SH-SY5Y (cell line): ENCODE measurements around the gene IGFBP2.

Experiments
- GATA2 ChIP-seq: IDR thresholded peaks from 2 replicates; pipeline ENCODE4 v1.6.1; 2011; ENCODE audit warnings: mild to moderate bottlenecking, low read depth, low read length
- GATA3 ChIP-seq: IDR thresholded peaks from 2 replicates; pipeline ENCODE4 v1.6.1; 2011; ENCODE audit warnings: low read depth, mild to moderate bottlenecking, low read length, moderate library complexity

DNA sequence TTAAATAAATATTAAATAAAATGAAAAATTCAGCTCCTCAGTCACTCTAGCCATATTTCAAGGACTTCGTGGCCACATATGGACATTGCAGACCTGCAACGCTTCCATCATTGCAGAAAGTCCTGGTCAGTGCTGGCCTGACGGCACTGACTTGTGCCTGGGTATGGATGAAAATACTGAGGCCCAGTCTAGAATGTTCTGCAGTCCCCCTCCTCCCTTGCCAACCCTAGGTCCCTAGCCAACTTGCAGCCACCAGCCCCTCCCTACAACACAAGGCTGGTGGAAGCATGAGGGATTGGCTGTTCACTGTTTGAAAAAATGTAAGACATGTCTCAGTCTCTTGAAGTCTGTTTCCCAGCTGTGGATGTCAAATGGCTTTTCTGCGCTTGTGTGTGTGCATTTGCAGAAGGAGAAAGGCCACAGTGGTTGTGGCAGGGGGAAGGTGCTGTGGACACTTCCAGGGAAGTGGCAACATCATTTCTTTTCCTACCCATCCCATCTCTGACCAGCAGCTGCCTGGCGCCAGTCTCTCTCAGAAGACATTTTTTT is 52.2 kb downstream of the IGFBP2 start:
- no peak for TF ChIP-seq GATA3
- TF ChIP-seq GATA2, result no peak
